Urinary bladder (tissue), 4 donors: ENCODE data around the gene DOK3. TPM values are rescaled to one million over a fixed set of nuclear protein-coding genes. Genes with fewer than 3 reads are reported as not detected.

Experiments
- DNase-seq: peaks from one replicate; pipeline ENCODE4 v3.0.0-alpha.2; 2015; ENCODE audit errors: extremely low spot score
- H3K27ac ChIP-seq: one replicate; pipeline ENCODE4 v1.5.1; 2013; ENCODE audit warnings: low read depth, mild to moderate bottlenecking, moderate library complexity
- H3K36me3 ChIP-seq: one replicate; pipeline ENCODE4 v1.6.1; 2013; ENCODE audit warnings: mild to moderate bottlenecking, moderate library complexity; ENCODE audit not compliant: insufficient read depth
- H3K4me1 ChIP-seq: one replicate; pipeline ENCODE4 v1.6.1; 2013; ENCODE audit warnings: mild to moderate bottlenecking, moderate library complexity; ENCODE audit not compliant: insufficient read depth
- H3K4me3 ChIP-seq: one replicate; pipeline ENCODE4 v1.5.1; 2013; ENCODE audit warnings: low read depth, low read length
- WGBS: extraction: QIAGEN DNeasy Blood & Tissue Kit; methylation state at CpG from one replicate; pipeline ENCODE4 v1.1.7; 2013; 5-methylcytosine and 5-hydroxymethylcytosine counted together
- polyA plus RNA-seq: library from polyadenylated mRNA; stranded (reverse); fragments of 200-250 nt; gene quantifications from one replicate; pipeline ENCODE4 v1.2.3, GENCODE V29; 2013
- total RNA-seq: library from RNA; depleted of rRNA; stranded (reverse); fragments of >200 nt; gene quantifications from one replicate; pipeline ENCODE4 v1.2.3, GENCODE V29; 2014
- donor health status: healthy with polysubstance abuse.
- donor health status: healthy.

Gene DOK3
- total and polyA plus RNA-seq, 2 donors, result 2.9 to 8.5 TPM

DNA sequence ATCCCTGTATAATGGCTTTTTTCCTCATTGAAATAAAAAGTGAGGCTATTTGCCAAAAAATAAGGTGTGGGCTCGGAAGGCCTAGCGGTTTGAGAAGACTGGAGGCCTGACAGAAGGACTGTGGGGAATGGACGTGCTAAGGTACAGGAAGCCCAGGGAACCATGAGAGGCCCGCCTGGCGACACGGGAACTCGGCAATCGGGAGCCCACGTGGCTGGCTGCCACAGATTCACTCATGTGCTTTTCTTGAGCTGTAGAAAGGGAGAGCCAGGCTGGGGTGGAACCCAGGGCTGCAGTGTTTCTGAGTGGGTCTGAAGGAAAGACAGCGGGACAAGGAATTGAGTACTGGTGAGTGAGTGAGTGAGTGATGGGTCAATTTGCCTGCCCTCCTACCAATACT lies 19.0 kb upstream of the DOK3 start:
- Histone ChIP-seq H3K36me3 (no peaks in the 10 kb centered on the region), H3K4me3 (no peak overlapping the region), H3K27ac (no peak overlapping the region), H3K4me1 (no peaks in the 10 kb centered on the region)
- DNase-seq, result no peak
- 91% methylated on average over 10 of the region's 10 CpGs for WGBS

DNA sequence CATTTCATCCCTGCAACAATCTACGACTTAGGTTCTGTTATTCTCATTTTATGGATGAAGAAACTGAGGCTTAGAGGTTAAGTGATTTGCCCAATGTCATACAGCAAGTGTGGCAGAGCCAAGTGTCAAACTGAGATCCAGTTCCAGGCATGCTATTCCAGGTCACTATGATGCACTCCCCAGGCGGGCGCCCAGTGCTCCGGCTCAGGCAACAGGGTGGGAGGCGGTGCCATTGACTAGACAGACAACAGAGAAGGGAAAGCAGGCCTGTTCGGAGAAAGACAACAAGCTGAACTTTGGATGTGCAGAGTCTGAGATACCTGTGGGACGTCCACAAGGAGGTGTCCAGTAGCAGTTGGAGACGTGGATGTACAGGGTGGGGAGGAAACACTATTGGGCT lies 18.0 kb upstream of the DOK3 start:
- WGBS, result 88% methylated on average over 8 of the region's 8 CpGs
- DNase-seq, result no peak
- Histone ChIP-seq H3K4me1 (no peaks in the 10 kb centered on the region), H3K27ac (no peak overlapping the region), H3K4me3 (no peak overlapping the region), H3K36me3 (no peaks in the 10 kb centered on the region)

DNA sequence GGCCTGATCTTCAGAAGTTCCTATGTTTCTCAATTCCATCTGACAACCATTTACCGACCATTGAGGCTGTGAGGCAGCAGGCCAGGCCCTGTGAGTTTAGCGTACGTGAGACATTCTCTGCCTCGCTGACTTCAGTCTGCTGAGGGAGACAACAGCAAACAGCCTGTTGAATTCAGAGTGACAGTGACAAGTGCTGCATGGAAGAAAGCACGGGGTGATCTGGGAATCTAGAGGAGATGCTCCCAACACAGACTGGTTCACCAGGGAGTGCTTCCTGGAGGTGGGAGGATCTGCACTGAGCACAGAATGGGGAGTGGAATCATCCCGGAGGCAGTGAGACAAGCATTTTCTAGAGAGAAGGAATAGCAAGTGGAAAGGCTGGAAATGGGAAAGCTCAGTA lies 17.2 kb upstream of the DOK3 start:
- Histone ChIP-seq H3K4me1 (no peaks in the 10 kb centered on the region), H3K36me3 (no peaks in the 10 kb centered on the region)
- 88% methylated on average over 6 of the region's 6 CpGs for WGBS

DNA sequence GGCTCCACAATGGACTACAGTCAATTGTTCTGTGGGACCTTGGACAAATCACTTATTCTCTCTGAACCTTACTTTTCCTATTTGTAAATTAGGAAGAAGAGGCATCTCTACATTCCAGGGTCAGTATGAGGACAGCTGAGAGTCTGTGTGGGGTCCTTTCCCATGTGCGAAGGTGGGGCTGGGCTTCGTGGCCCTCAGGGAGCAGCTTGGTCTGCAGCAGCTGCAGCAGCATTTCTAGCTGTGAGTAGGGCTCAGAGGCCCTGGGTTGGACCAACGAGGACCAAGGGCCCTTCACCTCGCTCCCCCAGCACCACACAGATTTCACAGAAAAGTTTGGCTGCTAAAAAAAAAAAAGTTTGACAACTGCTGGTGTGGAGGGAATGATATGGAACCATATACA lies 16.6 kb upstream of the DOK3 start:
- 94% methylated on average over 4 of the region's 4 CpGs for WGBS
- Histone ChIP-seq H3K36me3 (no peaks in the 10 kb centered on the region), H3K4me3 (no peak overlapping the region), H3K4me1 (no peaks in the 10 kb centered on the region), H3K27ac (no peak overlapping the region)
- DNase-seq, result no peak

More for the DNA sequence above, 17.2 kb upstream of the DOK3 start:
- Histone ChIP-seq H3K4me3 (no peak overlapping the region), H3K27ac (no peak overlapping the region)
- no peak for DNase-seq

DNA sequence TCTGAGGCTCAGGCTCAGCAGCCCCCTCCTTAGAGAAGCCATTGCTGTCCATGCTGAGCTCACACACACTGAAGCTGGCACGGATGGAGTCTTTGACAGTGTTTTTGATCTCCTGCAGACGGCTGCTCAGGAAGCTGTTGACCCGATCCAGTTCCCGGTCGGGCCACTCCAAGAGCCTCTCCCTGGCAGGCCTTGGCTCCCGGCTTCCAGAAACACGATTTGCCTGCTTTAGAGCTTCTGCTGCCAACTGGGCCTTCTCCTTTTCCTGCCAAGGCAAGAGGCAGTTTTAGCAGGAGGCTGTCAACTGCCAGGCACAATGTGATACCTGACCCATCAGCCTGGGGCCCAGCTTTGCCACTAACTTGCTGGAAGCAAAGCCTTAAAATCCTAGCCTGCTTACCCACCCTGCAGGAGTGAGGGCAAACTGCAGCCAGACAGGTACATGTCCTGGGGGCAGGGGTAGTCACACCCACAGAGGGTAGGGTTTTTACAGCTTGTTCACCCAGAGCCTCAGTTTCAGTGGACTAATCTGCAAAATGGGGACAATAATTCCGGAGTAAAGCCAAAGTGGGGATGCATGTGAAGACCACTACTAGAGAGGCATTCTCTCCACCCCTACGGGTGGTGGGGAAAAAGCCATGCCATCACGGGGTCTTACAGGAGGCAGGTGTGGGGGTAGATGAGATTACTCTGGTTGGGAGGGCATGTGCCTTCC lies 15.5 kb upstream of the DOK3 start:
- DNase-seq, result no peak
- Histone ChIP-seq H3K27ac (no peak overlapping the region), H3K36me3 (no peaks in the 10 kb centered on the region)

DNA sequence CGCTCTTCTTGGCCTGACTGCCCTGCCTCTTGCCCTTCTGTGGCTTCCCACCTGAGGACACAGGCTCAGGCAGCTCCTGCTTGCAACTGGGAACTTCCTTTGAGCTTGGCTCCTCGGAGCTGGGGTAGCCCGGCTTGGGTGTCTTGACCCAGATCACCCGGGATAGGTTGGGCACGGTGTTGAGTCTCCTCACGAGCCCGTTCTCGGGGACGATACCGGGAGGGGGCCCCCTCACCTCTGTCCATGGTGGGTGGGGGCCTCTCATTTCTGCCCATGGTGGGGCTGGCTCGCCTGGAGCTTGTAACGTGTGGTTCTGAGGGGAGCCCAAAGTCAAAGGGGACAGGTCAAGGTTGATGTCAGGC lies 14.9 kb upstream of the DOK3 start:
- no peak for DNase-seq
- no peaks in the 10 kb centered on the region for H3K4me1 ChIP-seq
- H3K27ac ChIP-seq, result no peak overlapping the region
- H3K4me3 ChIP-seq, result no peak overlapping the region
- WGBS, result 91% methylated on average over 12 of the region's 12 CpGs
- H3K36me3 ChIP-seq, result no peaks in the 10 kb centered on the region

More for the DNA sequence above, 15.5 kb upstream of the DOK3 start:
- H3K4me3 ChIP-seq, result no peak overlapping the region
- H3K4me1 ChIP-seq, result no peaks in the 10 kb centered on the region
- WGBS, result 76% methylated on average over 10 of the region's 10 CpGs

DNA sequence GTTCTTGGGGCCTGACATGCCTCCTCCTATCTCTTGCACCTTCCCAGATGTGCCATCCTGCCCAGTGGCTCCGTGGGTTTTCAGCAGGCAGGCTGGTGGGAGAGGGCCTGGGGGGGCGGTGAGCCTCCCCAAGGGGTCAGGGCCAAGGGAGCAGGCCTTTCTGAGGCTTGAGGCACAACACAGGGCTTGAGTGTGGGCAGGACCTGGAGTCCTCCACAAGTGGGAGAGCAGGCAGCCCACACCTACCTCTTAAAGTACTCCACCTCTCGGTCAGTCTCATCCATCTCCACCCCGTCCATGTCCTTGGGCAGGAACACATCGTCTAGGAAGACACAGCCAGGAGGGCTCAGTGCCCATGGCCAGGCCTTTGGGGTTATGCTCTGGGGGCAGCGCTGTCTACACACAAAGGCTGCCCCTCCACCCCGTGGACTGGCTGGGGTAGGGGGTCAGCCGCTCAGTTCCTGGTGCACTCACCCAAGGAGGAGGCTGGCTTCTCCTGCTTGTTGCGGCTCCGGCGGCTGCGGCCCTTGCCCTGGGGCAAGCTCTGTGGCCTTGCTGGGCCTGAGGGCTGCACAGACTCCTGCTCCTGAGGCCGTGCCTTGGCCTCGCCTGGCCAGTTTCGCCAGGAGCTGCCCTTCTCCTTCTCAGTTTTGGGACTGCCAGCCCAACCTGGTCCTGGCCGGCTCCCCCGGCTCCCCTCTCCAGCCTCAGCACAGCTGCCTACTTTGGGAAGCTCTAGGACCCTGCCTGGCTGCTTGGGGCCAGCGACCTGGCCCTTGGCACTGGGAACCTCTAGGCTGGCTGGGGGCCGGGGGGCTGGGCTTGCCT lies 14.3 kb upstream of the DOK3 start:
- Histone ChIP-seq H3K36me3 (no peaks in the 10 kb centered on the region), H3K4me1 (no peaks in the 10 kb centered on the region), H3K4me3 (no peak overlapping the region), H3K27ac (no peak overlapping the region)
- DNase-seq, result no peak
- 96% methylated on average over 19 of the region's 19 CpGs for WGBS

DNA sequence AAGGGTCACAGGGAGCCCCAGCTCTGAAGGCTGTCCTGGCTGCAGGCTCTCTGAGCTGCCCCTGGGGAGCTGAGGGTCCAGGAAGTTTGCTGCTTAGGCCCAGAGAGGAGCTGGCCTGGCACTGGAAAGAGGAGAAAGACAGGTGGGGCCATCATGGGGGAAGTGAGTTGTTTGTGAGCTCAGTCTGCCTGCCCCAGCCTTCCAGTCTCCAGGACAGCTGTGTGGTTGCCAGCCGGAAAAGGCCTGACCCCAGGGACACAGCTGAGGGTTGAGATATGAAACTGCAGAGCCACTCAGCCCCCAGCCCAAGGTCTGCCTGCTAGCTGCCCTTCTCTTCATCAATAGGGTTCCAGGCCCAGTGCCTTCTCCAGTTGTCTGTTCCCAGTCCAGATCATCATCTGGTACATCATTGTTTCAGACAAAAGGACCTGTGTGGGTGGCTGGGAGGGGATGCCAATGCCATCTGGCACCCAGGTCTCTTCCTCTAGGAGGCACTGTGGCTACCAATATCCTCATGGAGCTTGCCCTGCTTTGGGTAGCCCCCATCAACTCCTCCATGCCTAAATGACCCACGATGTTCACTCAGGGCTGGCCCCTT lies 11.4 kb upstream of the DOK3 start:
- no peak for DNase-seq
- Histone ChIP-seq H3K36me3 (no peaks in the 10 kb centered on the region), H3K27ac (no peak overlapping the region), H3K4me3 (no peak overlapping the region), H3K4me1 (no peaks in the 10 kb centered on the region)
- 78% methylated on average over 2 of the region's 2 CpGs for WGBS

DNA sequence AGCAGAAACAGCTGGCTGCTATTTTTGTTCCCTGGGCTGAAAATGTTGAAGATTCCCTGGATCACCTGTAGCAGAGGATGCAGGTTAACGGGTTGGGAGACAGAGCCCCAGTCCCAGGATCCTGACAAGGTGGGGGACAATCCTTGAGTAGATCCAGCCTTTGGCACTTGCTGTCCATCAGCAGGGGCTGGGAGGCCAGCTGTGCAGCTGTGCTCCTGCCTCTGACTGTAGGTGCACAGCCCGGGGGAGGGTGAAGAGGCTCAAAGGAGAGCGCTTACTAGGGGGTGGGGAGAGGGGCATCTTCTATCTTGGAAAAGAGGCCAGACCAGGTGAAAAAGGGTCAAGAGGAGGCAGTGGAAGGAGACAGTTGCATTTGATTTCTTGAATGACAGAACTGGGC lies 10.6 kb upstream of the DOK3 start:
- Histone ChIP-seq H3K36me3 (no peaks in the 10 kb centered on the region), H3K4me1 (no peaks in the 10 kb centered on the region), H3K4me3 (no peak overlapping the region), H3K27ac (no peak overlapping the region)
- DNase-seq, result no peak
- 94% methylated on average over 3 of the region's 3 CpGs for WGBS

DNA sequence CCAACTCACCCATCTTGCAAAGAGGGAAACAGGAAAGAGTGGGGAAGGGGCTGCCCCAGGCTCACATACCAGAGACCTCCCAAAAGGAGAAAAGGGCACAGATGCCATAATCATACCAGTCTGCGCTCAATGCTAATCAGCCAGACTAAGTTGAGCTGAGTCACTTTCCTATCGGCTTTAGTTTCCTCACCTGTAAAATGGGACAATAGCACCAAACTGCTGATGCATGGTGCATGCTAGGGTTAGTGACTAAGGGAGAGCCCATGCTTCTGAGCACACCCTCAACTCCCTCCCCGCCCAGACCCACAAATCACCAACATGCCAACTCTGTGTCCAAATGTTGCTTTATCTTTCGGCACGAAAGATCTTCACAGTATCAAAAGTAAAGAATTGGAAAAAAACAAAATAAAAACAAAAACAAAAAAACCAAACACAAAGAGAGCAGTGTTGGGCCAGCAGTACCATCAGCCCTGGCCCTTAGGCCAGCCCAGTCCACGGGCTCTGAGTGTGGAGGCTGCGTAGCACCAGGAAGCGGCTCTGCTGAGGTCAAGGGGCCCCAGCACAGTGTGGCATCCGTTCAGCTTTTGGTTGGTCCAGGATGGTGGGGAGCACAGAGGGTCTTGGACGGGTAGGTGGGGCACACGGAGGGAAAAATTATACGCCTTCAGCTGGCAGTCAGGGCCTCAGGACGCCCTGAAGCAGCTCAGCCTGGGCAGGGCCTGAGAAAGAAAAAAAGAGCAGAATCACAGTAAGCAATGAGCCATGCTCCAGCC lies 10.0 kb upstream of the DOK3 start:
- H3K27ac ChIP-seq, result no peak overlapping the region
- H3K36me3 ChIP-seq, result no peaks in the 10 kb centered on the region
- H3K4me3 ChIP-seq, result no peak overlapping the region
- no peaks in the 10 kb centered on the region for H3K4me1 ChIP-seq
- 93% methylated on average over 13 of the region's 13 CpGs for WGBS
- DNase-seq, result no peak

DNA sequence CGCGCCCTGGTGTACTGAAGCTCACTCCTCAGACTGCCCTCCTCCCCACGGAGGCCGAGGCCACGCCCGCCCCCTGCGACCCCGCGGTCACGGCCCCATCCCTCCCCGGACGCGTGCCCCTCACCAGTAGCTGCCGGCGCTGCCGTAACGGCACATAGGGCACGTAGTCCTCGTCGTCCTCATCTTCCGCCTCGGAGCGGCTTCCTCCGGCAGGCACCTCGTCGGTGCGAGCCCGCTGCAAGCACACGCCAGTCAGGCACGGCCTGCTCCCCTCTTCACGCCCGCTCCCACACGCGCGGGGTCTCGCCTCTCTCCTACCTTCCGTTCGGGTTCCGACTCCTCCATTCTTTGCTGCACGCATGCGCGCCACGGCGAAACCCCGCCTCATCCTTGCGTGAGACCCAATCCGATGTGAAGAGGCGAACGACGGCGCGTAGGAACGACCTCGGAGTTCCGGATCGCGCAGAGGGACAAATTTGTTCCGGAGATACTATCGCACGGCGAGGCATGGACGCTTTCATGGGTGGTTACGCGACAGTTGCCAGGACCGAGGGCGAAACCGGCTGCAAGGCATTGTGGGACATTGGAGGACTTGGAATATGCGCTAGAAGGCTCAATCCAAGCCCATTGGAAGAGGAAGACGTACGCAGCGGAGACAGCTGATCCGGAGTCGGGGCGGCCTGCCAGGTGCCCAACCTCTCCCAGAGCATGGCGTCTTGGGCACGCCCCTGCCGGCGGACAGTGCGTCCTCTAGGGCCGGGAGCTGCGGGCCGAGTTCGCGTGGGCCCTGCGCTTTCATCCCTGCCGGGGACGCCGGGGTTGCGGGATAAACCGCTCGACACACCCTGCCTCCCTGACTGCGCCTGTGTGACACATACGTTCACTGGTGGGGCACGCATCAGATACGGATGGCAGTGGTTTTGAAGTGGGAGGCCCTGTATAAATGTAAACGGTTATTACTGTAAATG lies 7.3 kb upstream of the DOK3 start, which contains the start of gene DDX41:
Gene DDX41, minus strand, starts transcription at position 361 of the 968 bp plus-strand sequence. Its CDS starts 16 bp downstream, at position 345.
- DNase-seq, result peak; percentile 97
- under 1% methylated on average over 96 of the region's 96 CpGs for WGBS
- no peaks in the 10 kb centered on the region for H3K36me3 ChIP-seq
- H3K4me3 ChIP-seq, result peak within 1 kb of the TSS; percentile 92
- peak within 1 kb of the TSS; percentile 82 for H3K27ac ChIP-seq
- no peaks in the 10 kb centered on the region for H3K4me1 ChIP-seq

DNA sequence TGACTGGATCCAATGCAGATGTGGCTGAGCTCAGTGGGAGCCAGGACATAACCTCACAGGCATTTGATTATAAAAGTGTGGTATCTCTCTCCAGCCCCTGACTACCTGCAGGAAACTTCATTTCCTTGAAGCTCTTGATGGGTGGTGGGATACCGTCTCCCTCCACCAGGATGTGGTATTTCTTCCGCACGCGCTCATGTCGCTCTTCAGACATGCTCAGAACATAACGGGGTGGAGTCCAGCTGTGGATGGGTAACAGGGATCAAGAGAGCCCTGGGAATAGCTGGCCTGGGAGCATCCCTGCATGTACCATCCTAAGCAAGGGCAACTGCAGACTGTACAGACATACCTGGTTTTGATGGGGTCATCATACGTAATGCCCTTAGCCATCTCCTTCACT lies 6.0 kb upstream of the DOK3 start:
- H3K36me3 ChIP-seq, result peaks cover 2% of the 10 kb centered on the region
- no peak overlapping the region for H3K27ac ChIP-seq
- H3K4me3 ChIP-seq, result peak overlapping the region; percentile 92
- DNase-seq, result no peak
- WGBS, result 89% methylated on average over 7 of the region's 7 CpGs
- H3K4me1 ChIP-seq, result no peaks in the 10 kb centered on the region
